ENCODE measurements around the gene NLRC5.
"Not testable (repeated sequence)": the region's sequence is repeated elsewhere in the genome, so short reads cannot be mapped to it uniquely, and the experiment has no call there.

The NLRC5 gene

DNA sequence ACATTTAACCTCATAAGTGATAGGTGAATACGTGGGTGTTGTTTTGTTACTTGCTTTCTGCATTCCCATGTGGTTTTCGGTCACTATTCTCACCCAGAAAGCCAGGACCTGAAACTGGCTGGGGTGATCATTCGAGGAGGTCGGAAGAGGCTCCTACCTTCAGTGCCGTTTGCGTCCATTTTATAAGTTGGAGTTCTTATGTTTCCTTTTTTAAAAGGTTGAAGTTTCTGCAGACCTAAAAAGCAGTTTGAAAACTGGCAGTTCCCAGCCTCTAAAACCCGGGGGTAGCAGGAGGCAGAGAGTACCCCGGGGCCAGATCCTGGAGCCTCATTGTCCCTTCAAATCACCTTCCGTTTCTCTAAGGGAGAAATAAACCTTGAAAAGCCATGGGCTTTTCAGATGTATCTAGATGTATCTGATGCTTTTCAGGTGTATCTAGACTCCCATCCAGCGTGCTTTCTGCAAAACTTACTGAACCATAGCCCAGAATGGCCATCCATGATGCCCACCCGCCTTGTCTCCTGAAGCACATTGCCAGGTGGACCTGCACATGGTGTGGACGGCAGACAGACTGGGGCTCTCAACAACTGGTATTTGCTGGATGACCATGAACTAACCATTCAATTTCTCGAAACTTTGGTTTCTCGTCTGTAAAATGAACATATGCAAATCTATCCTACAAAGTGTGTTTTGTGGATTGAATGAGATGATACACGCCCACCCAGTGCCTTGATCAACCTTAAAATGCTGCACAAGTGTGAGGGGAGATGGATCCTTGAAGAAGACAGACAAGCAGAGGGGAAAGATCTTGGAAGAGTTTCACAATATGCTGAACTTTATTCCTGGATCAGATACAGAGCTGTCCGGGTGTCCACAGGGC lies 1.3 kb downstream of the NLRC5 start:
- 94% methylated on average over 13 of the region's 16 CpGs for WGBS
- peak overlapping the region; percentile 97 for H3K9ac ChIP-seq (ENCODE audit: low read length)

DNA sequence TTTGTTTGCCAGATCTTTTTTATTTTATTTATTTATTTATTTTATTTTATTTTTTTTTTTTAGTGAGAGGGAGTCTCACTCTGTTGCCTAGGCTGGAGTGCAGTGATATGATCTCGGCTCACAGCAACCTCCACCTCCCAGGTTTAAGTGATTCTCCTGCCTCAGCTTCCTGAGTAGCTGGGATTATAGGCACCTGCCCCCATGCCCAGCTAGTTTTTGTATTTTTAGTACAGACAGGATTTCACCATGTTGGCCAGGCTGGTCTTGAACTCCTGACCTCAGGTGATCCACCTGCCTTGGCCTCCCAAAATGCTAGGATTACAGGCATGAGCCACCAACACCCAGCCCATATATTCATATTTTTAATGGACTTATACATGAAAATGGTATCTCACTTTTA lies 3.1 kb downstream of the NLRC5 start:
- H2AFZ ChIP-seq (ENCODE audit: low read depth, low read length); H3K23ac ChIP-seq (ENCODE audit: low read length in 2 of 2); DNase-seq; H3K4me2 ChIP-seq (ENCODE audit: low read length, poor library complexity, severe bottlenecking); H2AK5ac ChIP-seq (ENCODE audit: low read length, severe bottlenecking); H3K18ac ChIP-seq (ENCODE audit: low read depth in 1 of 2, low read length in 2 of 2); H3K4me3 ChIP-seq (ENCODE audit: insufficient read depth in 1 of 2, low read depth in 1 of 2, low read length in 2 of 2); H4K91ac ChIP-seq (ENCODE audit: low read length); H3K27me3 ChIP-seq (ENCODE audit: control insufficient read depth in 1 of 2, insufficient read depth in 1 of 2, low read length in 2 of 2); H3K14ac ChIP-seq (ENCODE audit: low read length in 2 of 2); H3K4ac ChIP-seq (ENCODE audit: low read depth in 1 of 2, low read length in 2 of 2); H2BK120ac ChIP-seq (ENCODE audit: low read depth, low read length); H2BK5ac ChIP-seq (ENCODE audit: low read depth, low read length, poor library complexity, severe bottlenecking); H4K8ac ChIP-seq (ENCODE audit: low read length); H3K27ac ChIP-seq (ENCODE audit: low read length, poor library complexity, severe bottlenecking); H3K79me1 ChIP-seq (replicated peaks; ENCODE audit: low read length, poor library complexity, severe bottlenecking); H3K9ac ChIP-seq (ENCODE audit: low read length); H2BK12ac ChIP-seq (ENCODE audit: low read length in 2 of 2); H2BK15ac ChIP-seq (ENCODE audit: low read depth, poor library complexity, severe bottlenecking); H3K9me3 ChIP-seq (ENCODE audit: control insufficient read depth, low read length): not testable (repeated sequence)
- 100% methylated on average over 1 of the region's 1 CpG for WGBS
- H3K36me3 ChIP-seq (ENCODE audit: control insufficient read depth in 1 of 2, insufficient read depth in 2 of 2, low read depth in 1 of 2, low read length in 2 of 2), result peaks cover 0 to 26% of the 10 kb centered on the region in 2 experiments
- peaks cover 11% of the 10 kb centered on the region for H3K4me1 ChIP-seq (ENCODE audit: control insufficient read depth, insufficient read depth, low read depth, low read length)

More for the DNA sequence above, 1.3 kb downstream of the NLRC5 start:
- Histone ChIP-seq H3K14ac (ENCODE audit: low read length in 2 of 2) (peak overlapping the region in 1 of 2 experiments; percentile 74), H3K9me3 (ENCODE audit: control insufficient read depth, low read length) (no peaks in the 10 kb centered on the region), H3K23ac (ENCODE audit: low read length in 2 of 2) (no peak overlapping the region), H2BK12ac (ENCODE audit: low read length in 2 of 2) (peak overlapping the region; percentile 1 to 76), H4K8ac (ENCODE audit: low read length) (no peak overlapping the region), H3K36me3 (ENCODE audit: control insufficient read depth in 1 of 2, insufficient read depth in 2 of 2, low read depth in 1 of 2, low read length in 2 of 2) (peaks cover 0 to 17% of the 10 kb centered on the region in 2 experiments), H3K4me2 (ENCODE audit: low read length, poor library complexity, severe bottlenecking) (no peak overlapping the region), H3K79me1 (replicated peaks; ENCODE audit: low read length, poor library complexity, severe bottlenecking) (no peaks in the 10 kb centered on the region), H3K27ac (ENCODE audit: low read length, poor library complexity, severe bottlenecking) (no peak overlapping the region), H3K4me3 (ENCODE audit: insufficient read depth in 1 of 2, low read depth in 1 of 2, low read length in 2 of 2) (peak overlapping the region in 1 of 2 experiments; percentile 96), H3K18ac (ENCODE audit: low read depth in 1 of 2, low read length in 2 of 2) (no peak overlapping the region), H2BK15ac (ENCODE audit: low read depth, poor library complexity, severe bottlenecking) (no peak overlapping the region), H3K27me3 (ENCODE audit: control insufficient read depth in 1 of 2, insufficient read depth in 1 of 2, low read length in 2 of 2) (no peaks in the 10 kb centered on the region), H2AK5ac (ENCODE audit: low read length, severe bottlenecking) (no peak overlapping the region), H3K4ac (ENCODE audit: low read depth in 1 of 2, low read length in 2 of 2) (no peak overlapping the region), H3K4me1 (ENCODE audit: control insufficient read depth, insufficient read depth, low read depth, low read length) (peaks cover 12% of the 10 kb centered on the region), H2BK5ac (ENCODE audit: low read depth, low read length, poor library complexity, severe bottlenecking) (no peak overlapping the region), H2BK120ac (ENCODE audit: low read depth, low read length) (no peak overlapping the region), H4K91ac (ENCODE audit: low read length) (no peak overlapping the region), H2AFZ (ENCODE audit: low read depth, low read length) (no peak overlapping the region)
- DNase-seq, result no peak

DNA sequence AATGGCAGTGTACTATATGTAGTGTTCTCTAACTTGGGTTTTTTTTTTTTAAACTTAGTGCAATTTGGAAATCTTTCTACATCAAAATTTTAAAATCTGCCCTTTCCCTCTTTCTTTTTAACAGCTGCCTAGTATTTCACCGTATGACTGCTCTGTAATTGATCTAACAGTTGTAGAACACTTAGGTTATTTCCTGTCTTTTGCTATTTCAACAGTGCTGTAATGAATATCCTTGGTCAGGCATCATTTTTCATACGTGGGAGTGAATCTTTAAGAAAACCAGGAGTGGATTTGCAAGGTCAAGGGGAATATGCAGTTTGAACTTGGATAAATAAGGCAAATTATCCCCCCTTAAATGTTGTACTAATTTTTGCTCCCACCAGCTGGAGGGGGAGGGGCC lies 3.8 kb downstream of the NLRC5 start:
- Histone ChIP-seq H3K27ac (ENCODE audit: low read length, poor library complexity, severe bottlenecking) (no peak overlapping the region), H3K27me3 (ENCODE audit: control insufficient read depth in 1 of 2, insufficient read depth in 1 of 2, low read length in 2 of 2) (no peaks in the 10 kb centered on the region), H2AFZ (ENCODE audit: low read depth, low read length) (no peak overlapping the region), H2BK5ac (ENCODE audit: low read depth, low read length, poor library complexity, severe bottlenecking) (no peak overlapping the region), H3K9ac (ENCODE audit: low read length) (peak overlapping the region; percentile 11), H4K91ac (ENCODE audit: low read length) (no peak overlapping the region), H2BK12ac (ENCODE audit: low read length in 2 of 2) (no peak overlapping the region), H3K23ac (ENCODE audit: low read length in 2 of 2) (no peak overlapping the region), H3K36me3 (ENCODE audit: control insufficient read depth in 1 of 2, insufficient read depth in 2 of 2, low read depth in 1 of 2, low read length in 2 of 2) (peaks cover 0 to 28% of the 10 kb centered on the region in 2 experiments), H2BK15ac (ENCODE audit: low read depth, poor library complexity, severe bottlenecking) (no peak overlapping the region), H3K4me2 (ENCODE audit: low read length, poor library complexity, severe bottlenecking) (no peak overlapping the region), H2BK120ac (ENCODE audit: low read depth, low read length) (no peak overlapping the region), H3K9me3 (ENCODE audit: control insufficient read depth, low read length) (no peaks in the 10 kb centered on the region), H3K4me1 (ENCODE audit: control insufficient read depth, insufficient read depth, low read depth, low read length) (peaks cover 11% of the 10 kb centered on the region), H3K4ac (ENCODE audit: low read depth in 1 of 2, low read length in 2 of 2) (no peak overlapping the region), H2AK5ac (ENCODE audit: low read length, severe bottlenecking) (no peak overlapping the region), H3K79me1 (replicated peaks; ENCODE audit: low read length, poor library complexity, severe bottlenecking) (no peaks in the 10 kb centered on the region), H3K14ac (ENCODE audit: low read length in 2 of 2) (no peak overlapping the region), H3K18ac (ENCODE audit: low read depth in 1 of 2, low read length in 2 of 2) (no peak overlapping the region), H3K4me3 (ENCODE audit: insufficient read depth in 1 of 2, low read depth in 1 of 2, low read length in 2 of 2) (peak overlapping the region in 1 of 2 experiments; percentile 14), H4K8ac (ENCODE audit: low read length) (no peak overlapping the region)
- WGBS, result 64% methylated on average over 1 of the region's 2 CpGs
- DNase-seq, result no peak

DNA sequence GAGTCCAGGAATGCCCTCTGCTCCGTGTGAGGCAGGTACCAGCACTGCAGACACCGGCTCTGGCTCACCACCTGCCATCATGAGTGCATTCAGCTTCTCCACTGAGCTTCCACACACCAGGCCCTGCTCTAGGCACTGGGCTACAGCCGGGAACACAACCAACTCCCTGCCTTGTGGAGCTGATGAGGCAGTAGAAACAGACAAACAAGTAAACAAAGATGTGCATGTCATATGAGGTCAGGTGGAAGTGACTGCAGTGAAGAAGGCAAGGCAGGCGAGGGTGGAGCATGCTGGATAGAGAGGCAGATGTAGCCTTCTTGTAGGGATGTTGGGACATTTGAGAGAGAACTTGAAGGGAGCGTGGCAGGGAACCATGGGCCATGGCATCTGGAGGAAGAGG lies 5.0 kb downstream of the NLRC5 start:
- no peak overlapping the region for H2BK5ac ChIP-seq (ENCODE audit: low read depth, low read length, poor library complexity, severe bottlenecking)
- H3K36me3 ChIP-seq (ENCODE audit: control insufficient read depth in 1 of 2, insufficient read depth in 2 of 2, low read depth in 1 of 2, low read length in 2 of 2), result peaks cover 0 to 35% of the 10 kb centered on the region in 2 experiments
- peaks cover 4% of the 10 kb centered on the region for H3K4me1 ChIP-seq (ENCODE audit: control insufficient read depth, insufficient read depth, low read depth, low read length)
- H2AK5ac ChIP-seq (ENCODE audit: low read length, severe bottlenecking), result no peak overlapping the region
- no peak overlapping the region for H2BK12ac ChIP-seq (ENCODE audit: low read length in 2 of 2)
- no peak overlapping the region for H3K4me3 ChIP-seq (ENCODE audit: insufficient read depth in 1 of 2, low read depth in 1 of 2, low read length in 2 of 2)
- no peak overlapping the region for H3K23ac ChIP-seq (ENCODE audit: low read length in 2 of 2)
- no peaks in the 10 kb centered on the region for H3K9me3 ChIP-seq (ENCODE audit: control insufficient read depth, low read length)
- H3K27ac ChIP-seq (ENCODE audit: low read length, poor library complexity, severe bottlenecking), result no peak overlapping the region
- H4K8ac ChIP-seq (ENCODE audit: low read length), result no peak overlapping the region
- no peak overlapping the region for H3K9ac ChIP-seq (ENCODE audit: low read length)
- no peak overlapping the region for H3K4ac ChIP-seq (ENCODE audit: low read depth in 1 of 2, low read length in 2 of 2)
- H3K79me1 ChIP-seq (replicated peaks; ENCODE audit: low read length, poor library complexity, severe bottlenecking), result peaks cover 1% of the 10 kb centered on the region
- no peak overlapping the region for H2BK15ac ChIP-seq (ENCODE audit: low read depth, poor library complexity, severe bottlenecking)
- 74% methylated on average over 5 of the region's 5 CpGs for WGBS
- peak overlapping the region in 1 of 2 experiments; percentile 58 for H3K18ac ChIP-seq (ENCODE audit: low read depth in 1 of 2, low read length in 2 of 2)
- H2AFZ ChIP-seq (ENCODE audit: low read depth, low read length), result no peak overlapping the region
- no peak overlapping the region for H3K4me2 ChIP-seq (ENCODE audit: low read length, poor library complexity, severe bottlenecking)
- peak overlapping the region in 1 of 2 experiments; percentile 5 for H3K14ac ChIP-seq (ENCODE audit: low read length in 2 of 2)
- DNase-seq, result no peak
- H3K27me3 ChIP-seq (ENCODE audit: control insufficient read depth in 1 of 2, insufficient read depth in 1 of 2, low read length in 2 of 2), result no peaks in the 10 kb centered on the region
- H2BK120ac ChIP-seq (ENCODE audit: low read depth, low read length), result no peak overlapping the region
- no peak overlapping the region for H4K91ac ChIP-seq (ENCODE audit: low read length)
